ENCODE results near the gene DLGAP1.

- no peak for TF ChIP-seq ZNF768 (tag by site-specific recombination; IDR thresholded peaks at IDR 0.05)
- no peak for TF ChIP-seq YY1 (tag by site-specific recombination; IDR thresholded peaks at IDR 0.05)
Observed at GRCh38 chr18:3449512-3450011, 1005.5 kb downstream of the DLGAP1 start.
